Measurements from ENCODE around the gene CYP2A7.
"Not testable (repeated sequence)": the region's sequence is repeated elsewhere in the genome, so short reads cannot be mapped to it uniquely, and the experiment has no call there.

- not testable (repeated sequence) for TF ChIP-seq POLR2A (IDR thresholded peaks at IDR 0.05; ENCODE audit: low read length); EP300 (IDR thresholded peaks at IDR 0.05); MYC (IDR thresholded peaks at IDR 0.05; ENCODE audit: borderline replicate concordance, low read length); PHF8 (IDR thresholded peaks at IDR 0.05; ENCODE audit: borderline replicate concordance, low read depth); FOSB (CRISPR knock-in tag; IDR thresholded peaks at IDR 0.05)
- TF ChIP-seq, protein P1, sequence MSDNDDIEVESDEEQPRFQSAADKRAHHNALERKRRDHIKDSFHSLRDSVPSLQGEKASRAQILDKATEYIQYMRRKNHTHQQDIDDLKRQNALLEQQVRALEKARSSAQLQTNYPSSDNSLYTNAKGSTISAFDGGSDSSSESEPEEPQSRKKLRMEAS (IDR thresholded peaks at IDR 0.05): not testable (repeated sequence)
- TF ChIP-seq, protein P2, sequence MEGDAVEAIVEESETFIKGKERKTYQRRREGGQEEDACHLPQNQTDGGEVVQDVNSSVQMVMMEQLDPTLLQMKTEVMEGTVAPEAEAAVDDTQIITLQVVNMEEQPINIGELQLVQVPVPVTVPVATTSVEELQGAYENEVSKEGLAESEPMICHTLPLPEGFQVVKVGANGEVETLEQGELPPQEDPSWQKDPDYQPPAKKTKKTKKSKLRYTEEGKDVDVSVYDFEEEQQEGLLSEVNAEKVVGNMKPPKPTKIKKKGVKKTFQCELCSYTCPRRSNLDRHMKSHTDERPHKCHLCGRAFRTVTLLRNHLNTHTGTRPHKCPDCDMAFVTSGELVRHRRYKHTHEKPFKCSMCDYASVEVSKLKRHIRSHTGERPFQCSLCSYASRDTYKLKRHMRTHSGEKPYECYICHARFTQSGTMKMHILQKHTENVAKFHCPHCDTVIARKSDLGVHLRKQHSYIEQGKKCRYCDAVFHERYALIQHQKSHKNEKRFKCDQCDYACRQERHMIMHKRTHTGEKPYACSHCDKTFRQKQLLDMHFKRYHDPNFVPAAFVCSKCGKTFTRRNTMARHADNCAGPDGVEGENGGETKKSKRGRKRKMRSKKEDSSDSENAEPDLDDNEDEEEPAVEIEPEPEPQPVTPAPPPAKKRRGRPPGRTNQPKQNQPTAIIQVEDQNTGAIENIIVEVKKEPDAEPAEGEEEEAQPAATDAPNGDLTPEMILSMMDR (IDR thresholded peaks at IDR 0.05): not testable (repeated sequence)
- TF ChIP-seq, protein P3, sequence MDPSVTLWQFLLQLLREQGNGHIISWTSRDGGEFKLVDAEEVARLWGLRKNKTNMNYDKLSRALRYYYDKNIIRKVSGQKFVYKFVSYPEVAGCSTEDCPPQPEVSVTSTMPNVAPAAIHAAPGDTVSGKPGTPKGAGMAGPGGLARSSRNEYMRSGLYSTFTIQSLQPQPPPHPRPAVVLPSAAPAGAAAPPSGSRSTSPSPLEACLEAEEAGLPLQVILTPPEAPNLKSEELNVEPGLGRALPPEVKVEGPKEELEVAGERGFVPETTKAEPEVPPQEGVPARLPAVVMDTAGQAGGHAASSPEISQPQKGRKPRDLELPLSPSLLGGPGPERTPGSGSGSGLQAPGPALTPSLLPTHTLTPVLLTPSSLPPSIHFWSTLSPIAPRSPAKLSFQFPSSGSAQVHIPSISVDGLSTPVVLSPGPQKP (IDR thresholded peaks at IDR 0.05; ENCODE audit: low read depth, low read length): not testable (repeated sequence)
- TF ChIP-seq, protein P4, sequence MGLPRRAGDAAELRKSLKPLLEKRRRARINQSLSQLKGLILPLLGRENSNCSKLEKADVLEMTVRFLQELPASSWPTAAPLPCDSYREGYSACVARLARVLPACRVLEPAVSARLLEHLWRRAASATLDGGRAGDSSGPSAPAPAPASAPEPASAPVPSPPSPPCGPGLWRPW (IDR thresholded peaks at IDR 0.05): not testable (repeated sequence)
Observed at GRCh38 chr19:40879349-40879748, 2.7 kb downstream of the CYP2A7 start.
